NCI-H1105 treated with DMSO at 0.1 percent for 48 hours (cell line): Measurements from ENCODE around the gene MMP23B.
"Not testable (repeated sequence)": the region's sequence is repeated elsewhere in the genome, so short reads cannot be mapped to it uniquely, and the experiment has no call there.

Experiments
- DNase-seq: peaks from one replicate; lab custom pipeline; 2025; lab: John Stamatoyannopoulos, UW

The MMP23B gene

DNA sequence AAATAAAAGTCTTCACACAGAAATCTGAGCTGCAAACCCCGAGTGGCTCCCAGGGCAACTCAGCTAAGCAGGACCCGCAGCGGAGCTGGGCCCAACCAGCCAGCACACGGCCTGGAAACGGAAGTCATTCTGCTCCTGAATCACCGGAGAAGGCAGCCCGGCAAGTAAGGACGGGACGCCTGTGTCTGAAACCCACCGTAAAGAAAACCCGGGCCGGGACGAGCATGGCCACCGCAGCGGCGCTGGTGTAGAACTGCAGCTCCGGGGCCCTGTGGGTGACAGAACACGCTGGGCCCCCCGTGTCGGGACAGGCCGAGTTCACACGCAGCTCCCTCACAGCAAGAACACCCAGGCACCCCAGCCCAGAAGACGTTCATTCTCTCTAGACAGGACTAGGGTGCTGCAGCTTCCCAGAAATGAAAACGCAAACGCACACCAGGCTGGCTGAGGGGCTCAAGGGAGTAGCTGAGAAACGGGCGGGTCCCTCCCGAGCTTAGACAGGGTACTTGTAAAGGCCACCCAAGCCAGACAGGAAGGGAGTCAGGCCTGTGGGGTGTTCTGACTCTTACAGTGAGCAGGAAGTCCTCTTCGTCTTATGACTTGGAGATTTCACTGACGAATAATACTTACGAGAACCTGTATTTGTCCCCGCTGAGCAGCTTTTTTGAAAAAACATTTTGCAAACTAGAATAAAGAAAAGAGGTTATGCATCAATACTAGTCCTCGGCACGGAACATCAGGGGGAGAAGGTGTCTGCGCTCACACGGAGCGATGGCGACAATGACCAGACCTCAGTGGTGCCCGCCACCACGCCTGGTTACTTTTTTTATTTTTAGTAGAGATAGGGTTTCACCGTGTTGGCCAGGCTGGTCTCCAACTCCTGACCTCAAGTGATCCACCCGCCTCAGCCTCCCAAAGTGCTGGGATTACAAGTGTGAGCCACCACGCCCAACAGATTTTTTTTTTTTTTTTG, 37.8 kb downstream of the MMP23B start:
- no peak for DNase-seq

DNA sequence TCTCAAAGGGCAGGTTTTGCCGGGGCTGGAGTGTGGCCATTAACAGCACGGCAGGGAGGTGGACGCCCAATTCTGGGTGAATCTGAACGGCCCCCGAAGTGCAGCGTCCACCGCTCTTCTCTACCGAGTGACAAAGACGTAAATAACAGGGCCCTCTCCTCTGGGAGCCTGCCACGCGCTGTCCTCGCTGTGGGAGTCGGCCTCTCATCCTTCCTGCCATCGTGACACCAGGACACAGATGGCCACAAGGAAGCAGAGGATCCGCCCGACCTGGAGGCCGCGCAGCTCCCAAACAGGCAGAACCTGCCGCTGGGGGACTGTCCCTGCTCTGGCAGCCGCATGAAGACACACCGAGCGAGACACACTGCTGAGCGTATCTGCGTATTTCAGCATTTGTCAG, 38.9 kb downstream of the MMP23B start:
- no peak for DNase-seq

DNA sequence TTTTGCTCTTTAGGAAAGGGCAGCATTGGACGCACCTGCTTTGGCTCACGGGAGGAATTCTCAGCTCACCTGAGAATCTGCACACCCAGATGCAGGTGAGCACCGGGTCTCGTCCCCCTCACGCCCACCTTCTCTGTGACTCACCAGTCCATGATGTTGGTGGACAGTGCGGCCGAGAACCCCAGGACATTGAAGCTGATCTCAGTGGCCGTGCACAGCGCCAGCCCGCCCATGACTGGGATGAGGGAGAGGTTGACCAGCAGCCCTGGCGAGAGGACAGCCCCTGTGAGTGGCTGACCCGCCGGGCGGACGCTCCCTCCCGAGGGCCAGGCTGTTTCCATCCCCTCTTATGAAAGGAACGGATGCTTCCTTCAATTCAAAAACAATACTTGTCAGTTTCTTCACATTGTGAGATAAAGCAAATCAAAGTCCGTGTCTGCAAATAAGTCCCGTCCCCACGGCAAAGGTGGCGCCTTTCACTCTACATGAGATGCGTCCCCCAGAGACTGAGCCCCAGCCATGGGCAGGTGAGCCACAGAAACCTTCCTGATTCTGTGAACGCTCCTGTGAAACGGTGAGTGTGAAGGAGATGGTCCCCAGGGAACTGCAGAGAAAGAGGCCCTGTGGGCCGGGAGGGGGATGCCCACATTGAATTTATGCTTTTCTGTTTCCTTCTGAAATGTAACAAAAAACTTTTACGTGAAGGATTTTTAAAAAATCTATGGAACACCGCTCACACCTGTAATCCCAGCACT, 39.6 kb downstream of the MMP23B start:
- DNase-seq: no peak

DNA sequence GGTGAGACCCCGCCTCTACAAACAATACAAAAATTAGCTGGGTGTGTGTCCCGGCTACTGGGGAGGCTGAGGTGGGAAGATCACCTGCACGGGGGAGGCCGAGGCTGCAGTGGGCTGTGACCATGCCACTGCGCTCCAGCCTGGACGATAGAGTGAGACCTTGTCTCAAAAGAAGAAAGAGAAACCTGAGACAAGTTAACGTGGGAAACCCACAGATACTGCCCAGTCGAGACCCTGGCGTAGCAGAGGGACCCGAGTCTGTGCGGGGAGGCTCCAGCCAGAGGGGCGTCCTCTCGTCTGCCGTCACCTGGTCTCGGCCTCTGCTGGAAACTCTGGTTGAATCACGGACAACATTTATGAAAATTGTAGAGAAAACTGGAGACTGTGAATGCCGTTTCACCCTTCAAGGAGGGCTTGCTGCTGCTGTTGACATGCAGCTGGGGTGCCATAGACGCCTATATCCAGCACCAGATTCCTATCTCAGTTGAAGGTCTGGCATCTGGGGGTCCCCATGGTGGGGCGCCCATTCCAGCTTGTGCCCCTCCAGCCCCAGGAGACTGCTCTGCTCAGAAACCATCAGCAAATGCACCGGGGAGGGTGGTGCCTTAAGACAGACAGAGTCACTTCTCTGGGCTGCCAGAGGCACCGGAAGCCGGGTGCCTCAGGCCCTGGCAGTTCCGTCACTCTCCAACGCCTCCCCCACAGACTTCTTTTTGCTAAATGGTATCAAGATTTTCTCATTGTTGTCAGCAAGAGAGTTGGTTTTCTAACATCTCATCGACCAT, 40.4 kb downstream of the MMP23B start:
- DNase-seq: no peak

DNA sequence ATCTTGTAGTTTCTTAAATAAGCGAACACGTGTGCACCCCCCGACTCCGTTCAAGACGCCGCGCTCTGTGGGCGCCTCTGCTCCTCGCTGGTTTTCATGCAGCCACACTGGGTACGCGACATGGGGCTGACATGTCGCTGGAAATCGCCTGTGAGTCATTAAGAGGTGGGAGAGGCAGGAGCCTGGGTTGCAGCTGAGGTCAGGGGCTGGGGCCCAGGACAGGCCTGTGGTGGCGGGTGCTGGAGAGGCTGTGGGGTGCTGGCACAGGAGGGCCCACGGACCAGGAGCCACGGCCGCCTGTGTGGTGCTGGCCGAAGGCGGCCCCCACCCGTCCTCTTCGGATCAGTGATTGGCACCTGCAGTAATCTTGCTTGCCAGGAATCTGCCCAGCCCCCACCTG, 42.8 kb downstream of the MMP23B start:
- not testable (repeated sequence) for DNase-seq

DNA sequence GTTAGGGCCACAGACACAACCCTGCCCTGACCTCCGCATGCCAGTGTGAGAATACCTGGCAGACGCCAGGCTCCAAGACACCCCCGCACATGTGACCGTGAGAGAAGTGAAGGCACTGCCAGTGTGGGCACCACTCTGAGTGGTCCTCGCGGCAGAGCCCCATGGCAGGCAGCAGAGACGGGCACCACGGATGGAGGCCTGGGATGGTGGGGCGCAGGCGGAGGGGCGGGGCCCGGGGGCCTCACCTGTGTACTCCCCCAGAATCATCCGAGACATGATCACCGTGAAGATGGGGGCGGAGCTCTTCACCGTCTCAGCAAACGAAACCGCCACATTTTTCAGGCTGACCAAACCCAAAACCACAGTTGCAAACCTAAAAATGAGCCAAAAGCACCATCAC, 43.2 kb downstream of the MMP23B start:
- DNase-seq: not testable (repeated sequence)

DNA sequence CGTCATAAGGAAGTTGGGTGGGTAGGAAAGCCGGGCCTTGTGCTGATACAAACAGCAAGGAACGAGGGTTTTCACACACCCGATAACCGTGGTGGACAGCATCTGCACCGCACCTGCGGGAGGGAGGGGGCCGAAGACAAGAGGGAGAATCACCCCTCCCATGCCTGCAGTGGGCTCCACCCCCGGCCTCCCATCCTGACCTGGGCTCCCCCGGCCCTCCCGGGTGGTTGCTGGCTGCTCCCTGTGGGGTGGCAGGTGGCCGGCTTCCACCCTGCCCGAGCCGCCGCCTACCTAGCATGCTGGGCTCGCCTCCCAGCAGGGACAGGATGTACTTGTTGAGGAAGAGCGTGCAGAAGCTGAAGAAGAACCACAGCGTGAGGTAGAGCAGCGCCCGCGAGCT, 44.1 kb downstream of the MMP23B start:
- DNase-seq: not testable (repeated sequence)

DNA sequence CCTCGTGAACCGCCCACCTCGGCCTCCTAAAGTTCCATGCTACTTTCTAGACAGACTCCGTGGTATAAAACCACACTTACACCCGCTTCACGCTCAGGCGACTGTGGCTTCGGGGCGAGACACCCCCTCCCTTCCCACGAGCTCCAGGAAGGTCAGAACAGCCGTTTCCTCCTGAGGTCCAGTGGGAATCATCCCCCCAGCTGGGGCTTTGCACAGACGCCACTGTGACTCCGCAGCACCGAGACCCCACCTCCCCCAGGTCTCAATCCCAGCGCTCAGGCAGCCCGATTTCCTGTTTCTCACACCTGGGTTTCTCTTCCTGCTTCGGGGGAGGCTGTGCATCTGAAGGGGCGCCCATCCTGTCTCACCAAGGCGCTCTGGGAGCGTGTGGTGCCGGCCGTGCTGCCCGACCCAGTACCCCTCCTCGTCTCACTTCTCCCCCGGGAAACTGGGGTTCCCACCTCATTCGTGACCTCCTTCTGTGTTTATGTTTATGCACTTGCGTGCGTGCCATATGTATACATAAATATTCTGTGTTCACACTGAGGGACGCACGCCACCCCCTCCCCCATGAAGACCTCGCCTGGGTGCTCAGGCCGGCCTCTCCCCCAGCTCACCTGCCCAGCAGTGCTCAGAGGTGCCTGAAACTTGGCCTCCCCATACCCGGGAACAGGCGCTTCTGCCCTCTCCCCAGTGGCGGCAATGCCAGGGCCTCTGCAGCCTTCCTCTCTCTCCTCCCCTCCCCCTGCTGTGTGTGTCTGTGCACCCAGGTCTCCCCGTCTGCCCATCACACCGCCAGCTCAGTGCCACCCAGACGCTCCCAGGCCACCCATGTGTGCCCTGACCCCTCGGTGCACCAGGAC, 46.0 kb downstream of the MMP23B start:
- DNase-seq: no peak

DNA sequence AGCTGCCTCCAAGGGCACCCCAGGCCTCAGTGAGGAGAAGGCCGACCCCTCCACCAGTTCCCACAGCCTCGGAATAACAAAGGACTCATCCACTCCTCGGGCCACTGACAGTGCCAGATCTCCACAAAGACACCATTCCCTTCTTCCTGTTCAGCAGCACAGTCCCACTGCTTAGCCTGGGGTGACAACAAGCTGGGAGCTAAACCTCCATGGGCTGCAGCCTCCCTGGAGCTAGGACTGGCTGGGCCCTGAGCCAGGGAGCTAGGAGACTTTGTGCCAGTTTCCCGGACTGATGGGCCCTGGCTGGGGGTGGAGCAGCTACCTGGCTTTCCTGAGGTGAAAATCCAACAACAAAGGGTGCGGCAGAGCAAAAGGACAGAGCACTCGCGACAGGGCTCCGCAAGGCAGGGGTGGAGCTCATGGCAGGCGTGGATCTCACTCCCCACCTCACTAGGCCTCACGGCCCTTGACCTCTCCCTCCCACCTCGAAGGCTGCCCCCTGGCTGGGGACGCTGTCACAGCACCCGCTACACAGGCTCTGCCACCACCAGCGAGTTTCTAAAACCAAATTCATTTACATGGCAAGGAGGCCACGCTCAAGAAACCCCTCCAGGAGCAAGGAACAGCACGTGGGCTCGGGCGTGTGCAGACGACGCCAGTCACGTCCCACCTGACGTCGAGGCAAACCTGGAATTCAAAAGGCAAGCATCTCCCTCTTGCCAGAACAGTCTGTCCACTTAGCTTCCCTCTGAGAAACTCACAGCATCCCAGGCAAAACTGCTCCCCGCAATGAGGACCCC, 46.8 kb downstream of the MMP23B start:
- DNase-seq: no peak

DNA sequence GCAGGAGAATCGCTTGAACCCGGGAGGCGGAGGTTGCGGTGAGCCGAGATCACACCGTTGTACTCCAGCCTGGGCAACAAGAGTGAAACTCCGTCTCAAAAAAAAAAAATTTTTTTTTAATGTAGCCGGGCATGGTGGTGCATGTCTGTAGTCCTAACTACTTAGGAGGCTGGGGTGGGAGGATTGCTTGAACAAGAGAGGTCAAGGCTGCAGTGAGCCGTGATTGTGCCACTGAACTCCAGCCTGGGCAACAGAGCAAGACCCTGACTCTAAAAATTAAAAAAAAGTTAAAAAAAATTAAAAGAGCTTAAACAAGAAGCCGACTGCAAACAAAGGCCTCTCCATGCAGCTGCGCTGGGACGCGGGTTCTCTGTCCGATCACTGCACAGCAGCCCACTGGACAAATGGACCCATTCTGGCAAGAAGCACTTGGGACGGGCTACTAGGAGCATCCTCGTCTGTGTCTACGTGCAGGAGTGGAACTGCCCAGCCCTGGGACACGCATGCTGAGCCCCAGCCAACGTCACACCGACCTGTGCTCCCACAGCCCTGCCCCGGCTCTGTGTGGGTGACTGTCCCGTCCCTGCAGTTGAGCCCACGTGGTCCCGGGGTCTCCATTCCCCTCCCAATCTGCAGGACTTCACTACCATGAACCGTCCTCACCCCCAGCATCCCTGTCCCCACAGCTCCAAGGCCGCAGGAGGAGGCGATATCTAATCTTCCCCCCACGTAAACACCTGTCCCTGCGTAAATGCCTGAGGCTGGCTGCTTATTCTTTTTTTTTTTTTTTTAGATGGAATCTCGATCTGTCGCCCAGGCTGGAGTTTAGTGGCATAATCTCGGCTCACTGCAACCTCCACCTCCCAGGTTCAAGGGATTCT, 48.3 kb downstream of the MMP23B start:
- DNase-seq: no peak

DNA sequence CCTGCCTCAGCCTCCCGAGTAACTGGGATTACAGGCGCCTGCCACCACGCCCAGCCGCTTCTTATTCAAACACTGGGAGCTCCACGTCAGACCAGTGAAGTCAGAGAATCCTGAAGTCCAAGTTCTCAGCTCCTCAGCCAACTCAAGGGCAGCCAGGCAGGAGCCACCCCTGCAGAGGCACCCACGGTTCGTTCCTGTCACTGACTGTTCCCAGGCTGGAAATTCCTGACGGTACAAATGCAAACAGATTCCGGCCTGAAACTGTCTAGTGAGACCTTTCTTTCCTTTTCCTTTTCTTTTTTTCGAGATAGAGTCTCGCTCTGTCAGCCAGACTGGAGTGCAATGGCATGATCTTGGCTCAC, 48.9 kb downstream of the MMP23B start:
- DNase-seq: no peak

DNA sequence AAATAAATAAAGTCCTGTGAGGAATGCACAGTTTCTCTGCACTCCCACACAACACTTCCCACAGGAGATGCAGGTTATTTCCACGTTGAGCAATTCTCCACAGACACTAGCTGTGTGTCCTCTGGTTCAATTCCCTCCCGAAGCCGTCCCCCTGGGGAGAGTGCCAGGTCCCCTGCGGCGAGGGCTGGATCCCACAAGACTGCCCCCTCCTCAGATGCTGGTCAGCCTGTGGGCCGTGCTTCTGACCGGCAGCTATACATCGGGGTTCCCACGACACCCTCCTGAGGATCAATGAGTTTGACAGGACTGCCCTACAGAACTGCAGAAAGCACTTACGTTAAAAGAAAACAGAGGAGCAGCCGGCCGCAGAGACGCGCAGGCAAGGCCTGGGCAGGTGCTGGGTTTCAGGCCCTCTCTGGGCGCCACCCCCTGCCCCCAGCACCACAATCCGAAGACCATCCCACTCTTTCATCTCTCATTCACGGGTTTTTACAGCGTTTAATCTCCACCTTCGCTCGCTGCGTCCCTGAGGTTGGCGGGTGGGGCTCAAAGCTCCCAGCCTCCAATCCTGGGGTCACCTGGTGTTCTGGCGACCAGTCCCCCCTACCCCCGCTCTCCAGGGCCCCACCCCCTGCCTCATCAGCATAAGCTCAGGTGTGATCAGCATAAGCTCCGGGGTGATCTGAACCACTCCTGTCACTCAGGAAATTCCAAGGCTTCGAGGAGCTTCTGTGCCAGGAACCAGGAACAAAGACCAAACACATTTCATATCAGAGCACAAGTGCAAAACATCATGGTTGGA, 51.3 kb downstream of the MMP23B start:
- DNase-seq: no peak
